Endothelial cell of umbilical vein (primary cell): ENCODE data around the gene SLC25A18. TPM values are rescaled to one million over a fixed set of nuclear protein-coding genes. Genes with fewer than 3 reads are reported as not detected.

Source experiments
- BruUV-seq: library from RNA; stranded (reverse); fragments of 400-500 nt; replicated peaks from 2 replicates; lab custom pipeline; 2021; lab: Mats Ljungman, UMichigan
- CTCF ChIA-PET: fragments of 300-600, 350-600 bp; sonication (Branson Sonifier 250); formaldehyde crosslinking; loops from one replicate; lab custom pipeline; 2021; ENCODE audit warnings: antibody characterized with exemption, inconsistent platforms; lab: Charles Lee
- POLR2A ChIA-PET: fragments of 300-600, 350-600 bp; sonication (Branson Sonifier 250); formaldehyde crosslinking; loops from one replicate; lab custom pipeline; 2021; ENCODE audit warnings: antibody characterized with exemption, inconsistent platforms; lab: Charles Lee
- DNase-seq: peaks from one replicate; pipeline ENCODE4 v3.0.0-alpha.2; 2011; ENCODE audit warnings: low read depth, low spot score
- FAIRE-seq: peaks from 2 replicates; lab custom pipeline; 2011; peaks lifted over from hg19 to GRCh38; lab: Jason Lieb, UNC
- H2AFZ ChIP-seq: 2 replicates; pipeline ENCODE4 v1.6.0; 2012; ENCODE audit warnings: low read depth, low read length, control low read depth, inconsistent platforms
- H3K27ac ChIP-seq: 2 replicates; pipeline ENCODE4 v1.5.1; 2011; ENCODE audit warnings: low read depth, mild to moderate bottlenecking, control low read depth, low read length, moderate library complexity; ENCODE audit not compliant: insufficient read depth
- H3K27me3 ChIP-seq, 2 experiments: 2 replicates each; pipeline versions ENCODE4 v1.6.0 to v1.6.1; 2011; ENCODE audit warnings: low read length in 2 of 2, mixed read lengths in 1 of 2; ENCODE audit not compliant: control insufficient read depth in 2 of 2, insufficient read depth in 2 of 2
- H3K36me3 ChIP-seq, 2 experiments: 2 replicates in 1 of 2; 3 replicates in 1 of 2; pipeline ENCODE4 v1.5.1; 2011; ENCODE audit warnings: low read length in 2 of 2, mild to moderate bottlenecking in 1 of 2, moderate library complexity in 1 of 2; ENCODE audit not compliant: control insufficient read depth in 2 of 2, insufficient read depth in 2 of 2; ENCODE audit errors: extremely low read depth in 1 of 2
- H3K4me1 ChIP-seq: 3 replicates; pipeline ENCODE4 v1.5.1; 2011; ENCODE audit warnings: mild to moderate bottlenecking, low read length; ENCODE audit not compliant: control insufficient read depth, insufficient read depth; ENCODE audit errors: extremely low read depth
- H3K4me2 ChIP-seq: 2 replicates; pipeline ENCODE4 v1.6.1; 2011; ENCODE audit warnings: low read length, control low read depth, mixed read lengths; ENCODE audit not compliant: insufficient read depth
- H3K4me3 ChIP-seq, 3 experiments: fragments of 200-600 bp in 1 of 3; sonication (generic), shearing (Covaris generic) in 1 of 3; replicated peaks in 1 of 3; 2 replicates each; pipeline ENCODE4 v1.5.1; 2011 to 2016; ENCODE audit warnings: control low read depth in 3 of 3, low read length in 3 of 3, mild to moderate bottlenecking in 2 of 3, inconsistent platforms in 1 of 3, low read depth in 1 of 3, moderate library complexity in 1 of 3; ENCODE audit not compliant: insufficient read depth in 1 of 3
- H3K79me2 ChIP-seq: 2 replicates; pipeline ENCODE4 v1.6.0; 2012; ENCODE audit warnings: low read length, inconsistent platforms; ENCODE audit not compliant: control insufficient read depth, insufficient read depth
- H3K9ac ChIP-seq: replicated peaks from 2 replicates; pipeline ENCODE3; 2011; ENCODE audit warnings: low read length, control low read depth; ENCODE audit not compliant: insufficient read depth; ENCODE audit errors: extremely low read depth
- H3K9me1 ChIP-seq: replicated peaks from 3 replicates; pipeline ENCODE4 v1.6.0; 2011; ENCODE audit warnings: mild to moderate bottlenecking, low read length; ENCODE audit not compliant: control insufficient read depth, insufficient read depth; ENCODE audit errors: extremely low read depth
- H3K9me3 ChIP-seq: replicated peaks from 2 replicates; pipeline ENCODE4 v1.5.1; 2012; ENCODE audit warnings: low read length, inconsistent platforms; ENCODE audit not compliant: control insufficient read depth, insufficient read depth
- H4K20me1 ChIP-seq: replicated peaks from 2 replicates; pipeline ENCODE3; 2011; ENCODE audit warnings: mild to moderate bottlenecking, low read length; ENCODE audit not compliant: control insufficient read depth, insufficient read depth; ENCODE audit errors: extremely low read depth
- EZH2 ChIP-seq: IDR thresholded peaks from 2 replicates; pipeline ENCODE4 v1.6.1; 2012; ENCODE audit warnings: borderline replicate concordance, low read depth, mild to moderate bottlenecking, moderate library complexity, low read length, inconsistent platforms; ENCODE audit not compliant: severe bottlenecking
- FOS ChIP-seq: IDR thresholded peaks from 2 replicates; pipeline ENCODE4 v1.6.1; 2011; ENCODE audit warnings: mild to moderate bottlenecking, low read length, moderate library complexity, borderline replicate concordance; ENCODE audit not compliant: insufficient read depth
- GATA2 ChIP-seq: IDR thresholded peaks from 2 replicates; pipeline ENCODE4 v1.7.0; 2011; ENCODE audit warnings: low read depth, mild to moderate bottlenecking, moderate library complexity, mixed read lengths, low read length; ENCODE audit not compliant: insufficient read length, insufficient read depth
- JUN ChIP-seq: IDR thresholded peaks from 2 replicates; pipeline ENCODE4 v1.6.1; 2011; ENCODE audit warnings: borderline replicate concordance, low read depth; ENCODE audit not compliant: insufficient read length, insufficient read depth
- MYC ChIP-seq: IDR thresholded peaks from one replicate; pipeline ENCODE4 v1.6.1; 2011; ENCODE audit warnings: mild to moderate bottlenecking, low read depth, low read length
- POLR2A ChIP-seq: IDR thresholded peaks from 2 replicates; pipeline ENCODE4 v1.6.1; 2012; ENCODE audit warnings: low read depth, mild to moderate bottlenecking, control low read depth, low read length
- POLR2AphosphoS5 ChIP-seq: IDR thresholded peaks from 2 replicates; pipeline ENCODE4 v1.6.1; 2012; ENCODE audit warnings: low read depth, mild to moderate bottlenecking, control low read depth, low read length, moderate library complexity; ENCODE audit not compliant: insufficient read depth
- dilution Hi-C: fragments of 300-500 bp; cut with MboI; formaldehyde crosslinking; loops from one replicate; pipeline ENCODE4 v1.15.0; 2019; ENCODE audit warnings: low sequenced_read_pairs; ENCODE audit not compliant: extremely low pct_ligation_motif_present
- intact Hi-C: fragments of 100-400 bp; cut with micrococcal nuclease; formaldehyde crosslinking; loops from one replicate; pipeline ENCODE4 v1.10.0; 2022
- polyA plus RNA-seq, 4 experiments: library from polyadenylated mRNA; depleted of rRNA in 3 of 4; stranded (reverse) in 3 of 4; unstranded in 1 of 4; fragments of >200 nt; gene quantifications; 2 replicates each; pipeline versions ENCODE4 v1.2.1 to v1.2.3, GENCODE V29; 2011 to 2012; ENCODE audit warnings: missing spikeins in 1 of 4
- total RNA-seq: library from RNA; stranded (reverse); gene quantifications from 2 replicates; pipeline ENCODE4 v1.2.3, GENCODE V29; 2021
- TF ChIP-seq, protein P1 (sequence below), 2 donors: IDR thresholded peaks; 1 replicate in 1 of 2; 2 replicates in 1 of 2; pipeline ENCODE4 v1.5.1; 2011; ENCODE audit warnings: low read length in 2 of 2, mild to moderate bottlenecking in 2 of 2, moderate library complexity in 2 of 2, control low read depth in 1 of 2, inconsistent platforms in 1 of 2, low read depth in 1 of 2; ENCODE audit not compliant: insufficient read depth in 1 of 2; ENCODE audit errors: extremely low read depth in 1 of 2
- TF ChIP-seq, protein P2 (sequence below): IDR thresholded peaks from 2 replicates; pipeline ENCODE4 v1.6.1; 2011; ENCODE audit not compliant: insufficient read depth, insufficient read length

The SLC25A18 gene
- total and polyA plus RNA-seq, 2 donors (not counting 3 experiments of a cell fraction or from before 2014, with no cell fraction given), result not detected

DNA sequence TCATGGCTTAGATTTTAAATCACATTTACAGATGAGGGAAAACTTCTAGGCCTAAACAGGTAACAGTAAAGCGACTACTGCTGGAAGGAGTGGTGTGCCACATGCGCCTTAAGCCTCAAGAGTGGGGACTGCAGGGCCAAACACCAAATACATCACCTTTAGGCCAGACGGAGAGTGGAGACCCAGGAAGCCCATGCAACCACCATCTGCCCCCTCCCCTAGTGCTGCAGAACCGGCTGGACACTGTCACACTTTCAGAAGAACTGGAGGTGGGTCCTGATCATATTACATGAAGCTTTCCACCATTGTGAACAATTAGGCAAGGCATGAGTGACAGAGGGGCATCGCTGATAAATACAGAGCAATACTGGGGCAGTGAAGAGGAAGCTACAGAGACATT lies 28.9 kb downstream of the SLC25A18 start:
- Histone ChIP-seq H3K27me3 (no peaks in the 10 kb centered on the region), H3K79me2 (no peaks in the 10 kb centered on the region), H2AFZ (no peak overlapping the region), H3K4me3 (no peak overlapping the region), H3K27ac (no peak overlapping the region), H3K4me2 (no peak overlapping the region), H3K9ac (no peak overlapping the region), H3K9me3 (no peaks in the 10 kb centered on the region), H3K36me3 (peaks cover 19 to 31% of the 10 kb centered on the region in 2 experiments), H4K20me1 (no peaks in the 10 kb centered on the region), H3K9me1 (no peaks in the 10 kb centered on the region), H3K4me1 (no peaks in the 10 kb centered on the region)
- CTCF ChIA-PET, result no interaction called here
- BruUV-seq, result TSS peak; percentile 37
- POLR2A ChIA-PET, result no interaction called here
- TF ChIP-seq GATA2 (no peak), EZH2 (no peak), POLR2A (no peak), POLR2AphosphoS5 (no peak), JUN (no peak)
- TF ChIP-seq, protein P1, sequence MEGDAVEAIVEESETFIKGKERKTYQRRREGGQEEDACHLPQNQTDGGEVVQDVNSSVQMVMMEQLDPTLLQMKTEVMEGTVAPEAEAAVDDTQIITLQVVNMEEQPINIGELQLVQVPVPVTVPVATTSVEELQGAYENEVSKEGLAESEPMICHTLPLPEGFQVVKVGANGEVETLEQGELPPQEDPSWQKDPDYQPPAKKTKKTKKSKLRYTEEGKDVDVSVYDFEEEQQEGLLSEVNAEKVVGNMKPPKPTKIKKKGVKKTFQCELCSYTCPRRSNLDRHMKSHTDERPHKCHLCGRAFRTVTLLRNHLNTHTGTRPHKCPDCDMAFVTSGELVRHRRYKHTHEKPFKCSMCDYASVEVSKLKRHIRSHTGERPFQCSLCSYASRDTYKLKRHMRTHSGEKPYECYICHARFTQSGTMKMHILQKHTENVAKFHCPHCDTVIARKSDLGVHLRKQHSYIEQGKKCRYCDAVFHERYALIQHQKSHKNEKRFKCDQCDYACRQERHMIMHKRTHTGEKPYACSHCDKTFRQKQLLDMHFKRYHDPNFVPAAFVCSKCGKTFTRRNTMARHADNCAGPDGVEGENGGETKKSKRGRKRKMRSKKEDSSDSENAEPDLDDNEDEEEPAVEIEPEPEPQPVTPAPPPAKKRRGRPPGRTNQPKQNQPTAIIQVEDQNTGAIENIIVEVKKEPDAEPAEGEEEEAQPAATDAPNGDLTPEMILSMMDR (IDR thresholded peaks at IDR 0.05; ENCODE audit: extremely low read depth in 1 of 2, insufficient read depth in 1 of 2, low read depth in 1 of 2, low read length in 2 of 2), result no peak
- dilution Hi-C loops, result no loop called here
- DNase-seq, result no peak
- FAIRE-seq, result no peak
- intact Hi-C loops, result no loop called here

DNA sequence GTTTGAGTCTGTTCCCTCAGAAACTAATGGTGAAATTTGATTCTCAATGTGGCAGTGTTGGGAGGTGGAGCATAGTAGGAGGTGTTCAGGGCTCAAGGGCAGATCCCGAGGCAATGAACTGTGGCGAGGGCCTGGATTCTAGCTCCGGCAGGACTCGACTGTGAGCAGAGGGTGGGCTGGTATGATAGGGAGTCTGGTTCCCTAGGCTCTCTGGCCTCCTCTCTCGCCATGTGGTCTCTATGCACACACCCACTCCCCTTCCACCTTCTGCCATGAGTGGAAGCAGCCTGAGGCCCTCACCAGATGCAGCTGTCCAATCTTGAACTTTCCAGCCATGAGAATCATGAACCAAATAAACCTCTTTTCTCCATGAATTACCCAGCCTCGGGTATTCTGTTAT lies 32.9 kb downstream of the SLC25A18 start:
- intact Hi-C loops (no loop called here), dilution Hi-C loops (no loop called here)

More for the DNA sequence above, 32.9 kb downstream of the SLC25A18 start:
- DNase-seq, result no peak
- H3K9ac ChIP-seq, result no peak overlapping the region
- H3K9me3 ChIP-seq, result no peaks in the 10 kb centered on the region
- BruUV-seq, result no TSS peak
- peaks cover 27 to 44% of the 10 kb centered on the region in 2 experiments for H3K36me3 ChIP-seq
- H3K4me3 ChIP-seq, result no peak overlapping the region
- H3K4me2 ChIP-seq, result no peak overlapping the region
- TF ChIP-seq POLR2AphosphoS5, result no peak
- no peak for TF ChIP-seq EZH2
- TF ChIP-seq MYC, result no peak
- TF ChIP-seq, protein P2, sequence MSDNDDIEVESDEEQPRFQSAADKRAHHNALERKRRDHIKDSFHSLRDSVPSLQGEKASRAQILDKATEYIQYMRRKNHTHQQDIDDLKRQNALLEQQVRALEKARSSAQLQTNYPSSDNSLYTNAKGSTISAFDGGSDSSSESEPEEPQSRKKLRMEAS, result no peak
- no peak for TF ChIP-seq FOS
- no peak for TF ChIP-seq GATA2
- TF ChIP-seq, protein P1 (IDR thresholded peaks at IDR 0.05; ENCODE audit: extremely low read depth in 1 of 2, insufficient read depth in 1 of 2, low read depth in 1 of 2, low read length in 2 of 2), result no peak
- no peak for TF ChIP-seq POLR2A
- no peak for TF ChIP-seq JUN
- no peaks in the 10 kb centered on the region for H3K79me2 ChIP-seq
- ChIA-PET CTCF (no interaction called here), POLR2A (no interaction called here)
- H3K27me3 ChIP-seq, result no peaks in the 10 kb centered on the region
- no peaks in the 10 kb centered on the region for H4K20me1 ChIP-seq
- no peaks in the 10 kb centered on the region for H3K4me1 ChIP-seq
- no peaks in the 10 kb centered on the region for H3K9me1 ChIP-seq
- no peak overlapping the region for H3K27ac ChIP-seq
- FAIRE-seq, result no peak
- no peak overlapping the region for H2AFZ ChIP-seq
